ENCODE measurements around the gene KLK8.

The KLK8 gene

GRCh38 chr19:51001515-51001914, at the start of gene KLK8:
TSS of gene KLK8 (minus strand) at chr19:51001604. CDS start at chr19:51001167, 437 bp downstream.
- no peak for DNase-seq

GRCh38 chr19:51047031-51047335, 45.6 kb upstream of the KLK8 start:
- no peak for DNase-seq

- no peak for DNase-seq
Observed at GRCh38 chr19:51044327-51044726, 42.9 kb upstream of the KLK8 start.

GRCh38 chr19:51043497-51043896, 42.1 kb upstream of the KLK8 start:
- no peak for DNase-seq

- no peak for DNase-seq
Observed at GRCh38 chr19:51040151-51040550, 38.7 kb upstream of the KLK8 start.

- no peak for DNase-seq
Observed at GRCh38 chr19:51036519-51036918, 35.1 kb upstream of the KLK8 start.

- no peak for DNase-seq
Observed at GRCh38 chr19:51034704-51035103, 33.3 kb upstream of the KLK8 start, which contains the start of gene KLK12. TSS of gene KLK12 (minus strand) at chr19:51035002. CDS start at chr19:51034621, 381 bp downstream.

GRCh38 chr19:51031880-51032225, 30.4 kb upstream of the KLK8 start:
- no peak for DNase-seq

GRCh38 chr19:51031220-51031879, 29.9 kb upstream of the KLK8 start:
- no peak for DNase-seq

GRCh38 chr19:51030631-51031030, 29.2 kb upstream of the KLK8 start:
- DNase-seq: no peak

GRCh38 chr19:51029718-51030117, 28.3 kb upstream of the KLK8 start:
- no peak for DNase-seq

- no peak for DNase-seq
Observed at GRCh38 chr19:51027873-51028272, 26.5 kb upstream of the KLK8 start.

- DNase-seq: no peak
Observed at GRCh38 chr19:51027126-51027806, 25.9 kb upstream of the KLK8 start.

- no peak for DNase-seq
Observed at GRCh38 chr19:51026554-51026831, 25.1 kb upstream of the KLK8 start, which contains the start of gene KLK11. TSS of gene KLK11 (minus strand) at chr19:51026616. CDS start at chr19:51025631, 985 bp downstream.

GRCh38 chr19:51025809-51026553, 24.6 kb upstream of the KLK8 start:
- no peak for DNase-seq

GRCh38 chr19:51025401-51025800, 24.0 kb upstream of the KLK8 start:
- no peak for DNase-seq

- no peak for DNase-seq
Observed at GRCh38 chr19:51024924-51025323, 23.5 kb upstream of the KLK8 start.

GRCh38 chr19:51023946-51024345, 22.5 kb upstream of the KLK8 start:
- DNase-seq: no peak

GRCh38 chr19:51022526-51022925, 21.1 kb upstream of the KLK8 start:
- no peak for DNase-seq

GRCh38 chr19:51020988-51021651, 19.7 kb upstream of the KLK8 start:
- peak; percentile 42 for DNase-seq

- no peak for DNase-seq
Observed at GRCh38 chr19:51019544-51019925, 18.1 kb upstream of the KLK8 start, which contains the start of gene KLK10. TSS of gene KLK10 (minus strand) at chr19:51019709. CDS start at chr19:51019130, 579 bp downstream.

- no peak for DNase-seq
Observed at GRCh38 chr19:51018745-51019543, 17.5 kb upstream of the KLK8 start.
